Neutrophil (primary cell): Measurements from ENCODE around the gene KRT24.

Source experiments
- H3K27ac ChIP-seq: fragments of 200-600 bp; sonication (generic); 2 replicates; pipeline ENCODE4 v1.5.1; 2016; ENCODE audit warnings: mild to moderate bottlenecking, moderate library complexity
- H3K27me3 ChIP-seq: fragments of 200-600 bp; sonication (generic); 2 replicates; pipeline ENCODE4 v1.6.0; 2016; ENCODE audit warnings: mild to moderate bottlenecking
- H3K36me3 ChIP-seq: fragments of 200-600 bp; sonication (generic); 2 replicates; pipeline ENCODE4 v1.5.1; 2017
- H3K4me1 ChIP-seq, 2 experiments: fragments of 200-600 bp in 1 of 2; sonication (generic) in 1 of 2; 1 replicate in 1 of 2; 2 replicates in 1 of 2; pipeline versions ENCODE4 v1.5.1 to v1.6.1; 2013 to 2016; ENCODE audit warnings: low read depth in 1 of 2, low read length in 1 of 2, mild to moderate bottlenecking in 1 of 2, moderate library complexity in 1 of 2; ENCODE audit not compliant: control insufficient read depth in 1 of 2, insufficient read depth in 1 of 2
- H3K4me3 ChIP-seq, 2 experiments: fragments of 200-600 bp in 1 of 2; sonication (generic) in 1 of 2; 1 replicate in 1 of 2; 2 replicates in 1 of 2; pipeline ENCODE4 v1.5.1; 2013 to 2016; ENCODE audit warnings: low read depth in 1 of 2, low read length in 1 of 2, mild to moderate bottlenecking in 1 of 2, moderate library complexity in 1 of 2
- H3K9me3 ChIP-seq: fragments of 200-600 bp; sonication (generic); 2 replicates; pipeline ENCODE4 v1.5.1; 2016
- CTCF ChIP-seq: fragments of 200-600 bp; sonication (generic); IDR thresholded peaks from 2 replicates; pipeline ENCODE4 v1.5.1; 2016; ENCODE audit warnings: antibody characterized with exemption

The KRT24 gene

GRCh38 chr17:40664582-40665333, 38.8 kb downstream of the KRT24 start, which contains the start of gene KRT222:
Gene KRT222 (minus strand): TSS chr17:40665177. CDS start chr17:40665099, 78 bp downstream.
- Histone ChIP-seq H3K27me3 (peaks cover 98% of the 10 kb centered on the region), H3K9me3 (no peaks in the 10 kb centered on the region), H3K27ac (no peak within 1 kb of the TSS), H3K4me3 (no peak within 1 kb of the TSS), H3K4me1 (no peaks in the 10 kb centered on the region), H3K36me3 (no peaks in the 10 kb centered on the region)
- TF ChIP-seq CTCF: no peak

GRCh38 chr17:40663252-40663651, 40.3 kb downstream of the KRT24 start:
- Histone ChIP-seq H3K36me3 (no peaks in the 10 kb centered on the region), H3K27me3 (peaks cover 98% of the 10 kb centered on the region), H3K9me3 (no peaks in the 10 kb centered on the region), H3K4me3 (no peak overlapping the region), H3K27ac (no peak overlapping the region), H3K4me1 (no peaks in the 10 kb centered on the region)
- no peak for TF ChIP-seq CTCF

GRCh38 chr17:40659911-40660310, 43.6 kb downstream of the KRT24 start:
- no peak overlapping the region for H3K27ac ChIP-seq
- no peaks in the 10 kb centered on the region for H3K4me1 ChIP-seq
- no peaks in the 10 kb centered on the region for H3K9me3 ChIP-seq
- H3K27me3 ChIP-seq: peaks cover 98% of the 10 kb centered on the region
- no peaks in the 10 kb centered on the region for H3K36me3 ChIP-seq
- no peak overlapping the region for H3K4me3 ChIP-seq
- no peak for TF ChIP-seq CTCF

- Histone ChIP-seq H3K27ac (no peak overlapping the region), H3K36me3 (no peaks in the 10 kb centered on the region), H3K27me3 (peaks cover 92% of the 10 kb centered on the region), H3K4me1 (no peaks in the 10 kb centered on the region), H3K4me3 (no peak overlapping the region), H3K9me3 (no peaks in the 10 kb centered on the region)
- no peak for TF ChIP-seq CTCF
Observed at GRCh38 chr17:40658396-40658795, 45.2 kb downstream of the KRT24 start.

- TF ChIP-seq CTCF: no peak
- no peaks in the 10 kb centered on the region for H3K36me3 ChIP-seq
- no peak overlapping the region for H3K27ac ChIP-seq
- H3K4me1 ChIP-seq: peaks cover 12 to 13% of the 10 kb centered on the region in 2 experiments
- H3K4me3 ChIP-seq: no peak overlapping the region
- peaks cover 38% of the 10 kb centered on the region for H3K27me3 ChIP-seq
- H3K9me3 ChIP-seq: no peaks in the 10 kb centered on the region
Observed at GRCh38 chr17:40651939-40652338, 51.6 kb downstream of the KRT24 start.
